Measurements from ENCODE around the gene JAZF1. TPM values are rescaled to one million over a fixed set of nuclear protein-coding genes. Genes with fewer than 3 reads are reported as not detected.

JAZF1 gene
- total and polyA plus RNA-seq, 2 of the 8 experiments (the other 6 are each of a cell fraction or from before 2014, with no cell fraction given): 2.6 to 21.8 TPM

- no peaks in the 10 kb centered on the region for H3K9me3 ChIP-seq (ENCODE audit: insufficient read depth in 2 of 2, low read depth in 1 of 2, low read length in 1 of 2)
- H3K4me3 ChIP-seq (ENCODE audit: extremely low read depth in 1 of 4, insufficient read depth in 2 of 4, low read depth in 3 of 4, low read length in 4 of 4): no peak overlapping the region
- no peak overlapping the region for H2BK20ac ChIP-seq (ENCODE audit: low read length)
- no peaks in the 10 kb centered on the region for H3K23me2 ChIP-seq (ENCODE audit: low read depth, low read length)
- H2AFZ ChIP-seq (ENCODE audit: low read length): no peak overlapping the region
- H3K27me3 ChIP-seq (replicated peaks in 1 of 4; ENCODE audit: control insufficient read depth in 3 of 4, extremely low read depth in 1 of 4, insufficient read depth in 3 of 4, low read length in 3 of 4): no peaks in the 10 kb centered on the region
- H3K14ac ChIP-seq (ENCODE audit: insufficient read length): no peak overlapping the region
- no peak overlapping the region for H2BK5ac ChIP-seq (ENCODE audit: low read depth, low read length)
- H3K56ac ChIP-seq (replicated peaks; ENCODE audit: insufficient read length, low read depth, low read length): no peak overlapping the region
- H3K4me2 ChIP-seq (ENCODE audit: insufficient read depth in 1 of 2, low read depth in 2 of 2, low read length in 2 of 2): no peak overlapping the region
- no peak overlapping the region for H3K27ac ChIP-seq (ENCODE audit: low read depth, low read length)
- no peak for FAIRE-seq
- no peak overlapping the region for H3K23ac ChIP-seq (ENCODE audit: insufficient read length)
- H4K20me1 ChIP-seq (replicated peaks in 1 of 2; ENCODE audit: control insufficient read depth in 1 of 2, insufficient read depth in 2 of 2, low read length in 2 of 2): no peaks in the 10 kb centered on the region
- no peak overlapping the region for H4K5ac ChIP-seq (ENCODE audit: insufficient read length, low read depth, low read length)
- ChIA-PET POLR2A (ENCODE audit: partially characterized antibody) (no interaction called here), CTCF (ENCODE audit: partially characterized antibody) (interaction anchor here (0.7 to 1.3 kb wide), 3 partner anchors 11 to 41 kb away, joined by 3 read pairs; no protein-coding TSS in a partner anchor)
- H4K91ac ChIP-seq (replicated peaks; ENCODE audit: insufficient read length, low read length): no peak overlapping the region
- TF ChIP-seq GABPA (IDR thresholded peaks at IDR 0.05; ENCODE audit: borderline replicate concordance, insufficient read depth, low read length): no peak
- TF ChIP-seq EP300 (IDR thresholded peaks at IDR 0.05; ENCODE audit: borderline replicate concordance in 1 of 2, low read depth in 2 of 2, low read length in 2 of 2): no peak
- TF ChIP-seq GTF2F1 (IDR thresholded peaks at IDR 0.05; ENCODE audit: borderline replicate concordance, low read depth, low read length): no peak
- TF ChIP-seq YY1 (IDR thresholded peaks at IDR 0.05; ENCODE audit: low read depth, low read length): no peak
- no peak for TF ChIP-seq POLR2AphosphoS5 (IDR thresholded peaks at IDR 0.05; ENCODE audit: low read depth, low read length)
- TF ChIP-seq EGR1 (IDR thresholded peaks at IDR 0.05; ENCODE audit: borderline replicate concordance, low read depth, low read length): no peak
- TF ChIP-seq BRCA1 (IDR thresholded peaks at IDR 0.05; ENCODE audit: low read depth, low read length): no peak
- TF ChIP-seq CBX8 (IDR thresholded peaks at IDR 0.05; ENCODE audit: borderline replicate concordance, low read depth, low read length): no peak
- TF ChIP-seq KDM5A (IDR thresholded peaks at IDR 0.05; ENCODE audit: low read length): no peak
- no peak for TF ChIP-seq TAF1 (IDR thresholded peaks at IDR 0.05; ENCODE audit: low read depth, low read length)
- no peak overlapping the region for H2BK120ac ChIP-seq (replicated peaks; ENCODE audit: low read depth, low read length)
- no peak for DNase-seq (ENCODE audit: low read depth in 1 of 2, low spot score in 2 of 2)
- H3K79me2 ChIP-seq (ENCODE audit: control insufficient read depth in 1 of 2, insufficient read depth in 2 of 2, low read length in 2 of 2): no peaks in the 10 kb centered on the region
- H3K4me1 ChIP-seq (replicated peaks in 1 of 4; ENCODE audit: control insufficient read depth in 3 of 4, insufficient read depth in 4 of 4, low read length in 3 of 4): no peaks in the 10 kb centered on the region
- no peak overlapping the region for H3K4ac ChIP-seq (replicated peaks; ENCODE audit: insufficient read length, low read depth, low read length)
- H3K18ac ChIP-seq (ENCODE audit: extremely low read depth, low read length): no peak overlapping the region
- no peak overlapping the region for H3K9ac ChIP-seq (replicated peaks in 1 of 4; ENCODE audit: extremely low read depth in 1 of 4, low read depth in 3 of 4, low read length in 3 of 4)
- no peaks in the 10 kb centered on the region for H3K36me3 ChIP-seq (ENCODE audit: control insufficient read depth in 2 of 4, insufficient read depth in 4 of 4, low read length in 3 of 4)
- H2AK5ac ChIP-seq (ENCODE audit: low read depth, low read length): no peak overlapping the region
- no peak overlapping the region for H4K8ac ChIP-seq (ENCODE audit: extremely low read depth, insufficient read depth, low read length)
- no peak overlapping the region for H2BK12ac ChIP-seq (ENCODE audit: low read depth, low read length)
- H3K79me1 ChIP-seq (ENCODE audit: low read depth, low read length): 0 out of 2 replicates have a peak, but pooled peaks cover 2% of the 10 kb centered on the region
- H2BK15ac ChIP-seq (ENCODE audit: low read length): no peak overlapping the region
Observed at GRCh38 chr7:27958933-27959548, 221.6 kb downstream of the JAZF1 start.

Measured in H1 (cell line).